ENCODE results near the gene PCDH1.

DNA sequence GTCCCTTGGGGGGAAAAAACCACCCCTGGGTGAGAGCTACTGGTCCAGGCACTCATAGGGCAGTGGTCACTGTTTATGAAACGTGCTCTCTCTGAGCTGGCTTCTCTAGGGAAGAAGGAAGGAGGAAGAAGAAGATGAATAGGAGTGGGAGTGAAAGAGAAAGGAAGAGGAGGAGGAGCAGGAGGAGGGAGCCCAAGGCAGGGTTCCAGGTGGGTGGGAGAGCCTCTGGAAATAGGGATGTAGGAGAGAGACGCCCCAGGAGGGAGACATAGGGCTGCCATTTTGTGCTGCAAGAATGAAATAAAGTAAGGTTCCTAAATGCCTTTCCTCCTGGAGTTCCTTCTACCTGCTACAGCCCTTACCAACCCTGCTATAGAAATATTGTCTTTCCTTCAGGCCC lies 65.7 kb downstream of the PCDH1 start:
- TF ChIP-seq POLR2A (IDR thresholded peaks at IDR 0.05) = no peak
- TF ChIP-seq, protein P1, sequence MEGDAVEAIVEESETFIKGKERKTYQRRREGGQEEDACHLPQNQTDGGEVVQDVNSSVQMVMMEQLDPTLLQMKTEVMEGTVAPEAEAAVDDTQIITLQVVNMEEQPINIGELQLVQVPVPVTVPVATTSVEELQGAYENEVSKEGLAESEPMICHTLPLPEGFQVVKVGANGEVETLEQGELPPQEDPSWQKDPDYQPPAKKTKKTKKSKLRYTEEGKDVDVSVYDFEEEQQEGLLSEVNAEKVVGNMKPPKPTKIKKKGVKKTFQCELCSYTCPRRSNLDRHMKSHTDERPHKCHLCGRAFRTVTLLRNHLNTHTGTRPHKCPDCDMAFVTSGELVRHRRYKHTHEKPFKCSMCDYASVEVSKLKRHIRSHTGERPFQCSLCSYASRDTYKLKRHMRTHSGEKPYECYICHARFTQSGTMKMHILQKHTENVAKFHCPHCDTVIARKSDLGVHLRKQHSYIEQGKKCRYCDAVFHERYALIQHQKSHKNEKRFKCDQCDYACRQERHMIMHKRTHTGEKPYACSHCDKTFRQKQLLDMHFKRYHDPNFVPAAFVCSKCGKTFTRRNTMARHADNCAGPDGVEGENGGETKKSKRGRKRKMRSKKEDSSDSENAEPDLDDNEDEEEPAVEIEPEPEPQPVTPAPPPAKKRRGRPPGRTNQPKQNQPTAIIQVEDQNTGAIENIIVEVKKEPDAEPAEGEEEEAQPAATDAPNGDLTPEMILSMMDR (IDR thresholded peaks at IDR 0.05) = no peak
- no peak for TF ChIP-seq POLR2AphosphoS5 (IDR thresholded peaks at IDR 0.05)
- no peak for TF ChIP-seq EP300 (IDR thresholded peaks at IDR 0.05; ENCODE audit: low read depth)

All from transverse colon (tissue), 4 donors.